ENCODE measurements around the gene NEGR1.

DNA sequence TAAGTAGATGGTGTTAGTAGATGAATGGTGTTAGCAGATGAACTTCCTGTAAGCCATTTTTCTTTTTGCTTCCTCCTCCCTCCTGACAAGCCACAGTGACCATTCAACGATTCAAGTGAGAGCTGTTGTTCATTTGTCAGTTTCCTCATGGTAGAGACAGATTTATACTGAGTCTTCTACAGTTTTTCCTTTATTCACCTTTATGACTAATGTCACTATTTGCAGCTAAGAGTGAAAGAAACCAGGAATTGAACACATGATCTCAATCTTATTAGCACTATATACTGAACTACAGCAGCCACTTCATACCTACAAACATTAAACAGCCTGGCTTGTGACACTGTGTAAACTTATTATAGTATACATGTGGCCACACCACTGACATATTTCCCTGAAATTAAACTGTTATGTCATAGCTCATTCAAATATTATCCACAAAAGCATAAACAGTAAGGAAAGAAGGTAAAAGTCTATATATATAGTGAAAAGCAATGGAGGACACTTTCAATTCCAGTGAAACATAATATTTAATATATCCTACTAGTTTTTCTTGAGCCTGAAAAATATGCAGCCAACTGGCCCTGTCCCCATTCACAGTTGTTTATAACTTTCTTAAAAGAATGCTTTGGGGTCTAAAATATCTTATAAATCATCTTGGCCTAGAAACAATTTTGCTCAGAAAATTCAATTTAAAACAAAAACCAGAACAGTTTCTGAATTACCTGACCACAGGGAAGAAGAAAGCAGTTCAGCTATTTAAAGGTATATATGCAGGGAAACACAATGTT, 634.6 kb downstream of the NEGR1 start:
- TF ChIP-seq CTCF (IDR thresholded peaks at IDR 0.05) (no peak), POLR2A (IDR thresholded peaks at IDR 0.05) (no peak)

Measured in heart left ventricle (tissue), 13 donors.